AG04449 (cell line): ENCODE results near the gene ZNF367.

ENCODE experiments used
- CTCF ChIA-PET: fragments of 350-600 bp; formaldehyde crosslinking; extraction: SDS; loops from one replicate; lab custom pipeline; 2021; ENCODE audit warnings: antibody characterized with exemption; lab: Yijun Ruan, JAX
- POLR2A ChIA-PET: fragments of 400-600, 350-600 bp; formaldehyde crosslinking; extraction: SDS; loops from one replicate; lab custom pipeline; 2020; ENCODE audit warnings: antibody characterized with exemption, inconsistent platforms; lab: Yijun Ruan, JAX
- DNase-seq: peaks from one replicate; pipeline ENCODE4 v3.0.0-alpha.2; 2010; ENCODE audit warnings: low read depth, low spot score
- H3K4me3 ChIP-seq: 2 replicates; pipeline ENCODE4 v1.5.1; 2011; ENCODE audit warnings: low read depth, mild to moderate bottlenecking, control low read depth, low read length
- CTCF ChIP-seq: IDR thresholded peaks from one replicate; pipeline ENCODE4 v1.5.1; 2011; ENCODE audit warnings: mild to moderate bottlenecking, moderate library complexity, low read length, control low read depth, inconsistent platforms; ENCODE audit not compliant: insufficient read depth; ENCODE audit errors: missing control alignments

ZNF367 gene

GRCh38 chr9:96420468-96421219 lies 2.5 kb upstream of the ZNF367 start:
- no peak overlapping the region for H3K4me3 ChIP-seq
- CTCF ChIA-PET = interaction anchor here (1.2 kb wide), 1 partner anchor 189 kb away, joined by 3 read pairs; no protein-coding TSS in a partner anchor
- DNase-seq = peak; percentile 86
- POLR2A ChIA-PET = no interaction called here
- no peak for TF ChIP-seq CTCF

- CTCF ChIA-PET = interaction anchor here (1.1 to 1.5 kb wide), 2 partner anchors 198 to 237 kb away, joined by 3 read pairs; no protein-coding TSS in a partner anchor
- no peak for DNase-seq
- no peak for TF ChIP-seq CTCF
- H3K4me3 ChIP-seq = peak overlapping the region; percentile 71
- POLR2A ChIA-PET = interaction anchor here (0.7 kb wide), 1 partner anchor 16 kb away, joined by 3 read pairs; no protein-coding TSS in a partner anchor
Measured at GRCh38 chr9:96419691-96419969, 1.5 kb upstream of the ZNF367 start.

- peak overlapping the region; percentile 71 for H3K4me3 ChIP-seq
- TF ChIP-seq CTCF = no peak
- CTCF ChIA-PET = interaction anchor here (1.1 to 1.5 kb wide), 2 partner anchors 199 to 237 kb away, joined by 3 read pairs; no protein-coding TSS in a partner anchor
- POLR2A ChIA-PET = interaction anchor here (0.7 kb wide), 1 partner anchor 17 kb away, joined by 3 read pairs; no protein-coding TSS in a partner anchor
- DNase-seq = no peak
Measured at GRCh38 chr9:96418920-96419690, 935 bp upstream of the ZNF367 start.

- peak overlapping the region; percentile 95 for H3K4me3 ChIP-seq
- no peak for DNase-seq
- CTCF ChIA-PET = no interaction called here
- POLR2A ChIA-PET = no interaction called here
- TF ChIP-seq CTCF = no peak
Measured at GRCh38 chr9:96417661-96418082, 498 bp downstream of the ZNF367 start.

GRCh38 chr9:96417051-96417586 lies 1.1 kb downstream of the ZNF367 start:
- no peak for TF ChIP-seq CTCF
- no peak for DNase-seq
- ChIA-PET POLR2A (no interaction called here), CTCF (interaction anchor here (0.5 to 1.8 kb wide), 5 partner anchors 11 to 250 kb away, joined by 3 to 6 read pairs (median 3); no protein-coding TSS in a partner anchor)
- peak overlapping the region; percentile 95 for H3K4me3 ChIP-seq
